GM12874 (cell line): ENCODE results near the gene LMX1B.

ENCODE experiments used
- CTCF ChIP-seq: IDR thresholded peaks from 2 replicates; pipeline ENCODE4 v1.5.1; 2011; ENCODE audit warnings: low read depth, mild to moderate bottlenecking, control low read depth, low read length, moderate library complexity; ENCODE audit not compliant: insufficient read depth

LMX1B gene

GRCh38 chr9:126698756-126699155 lies 85.0 kb downstream of the LMX1B start:
- TF ChIP-seq CTCF, result no peak

GRCh38 chr9:126699401-126699881 lies 85.7 kb downstream of the LMX1B start:
- TF ChIP-seq CTCF, result no peak

GRCh38 chr9:126700296-126700695 lies 86.6 kb downstream of the LMX1B start:
- no peak for TF ChIP-seq CTCF

GRCh38 chr9:126700903-126701812 lies 87.4 kb downstream of the LMX1B start:
- no peak for TF ChIP-seq CTCF

GRCh38 chr9:126701813-126702140 lies 88.0 kb downstream of the LMX1B start:
- no peak for TF ChIP-seq CTCF

- TF ChIP-seq CTCF, result peak; percentile 85
These were observed 88.6 kb downstream of the LMX1B start for GRCh38 chr9:126702151-126703001.

GRCh38 chr9:126703002-126703865 lies 89.5 kb downstream of the LMX1B start:
- TF ChIP-seq CTCF, result no peak
